Thyroid gland (tissue), 4 donors: Measurements from ENCODE around the gene PIP5KL1.

Experiments used
- POLR2A ChIP-seq, 2 donors: fragments of 450-650 bp; IDR thresholded peaks; one replicate each; pipeline ENCODE4 v1.6.1; 2017; ENCODE audit warnings: antibody characterized with exemption in 2 of 2, mild to moderate bottlenecking in 2 of 2, moderate library complexity in 1 of 2
- TF ChIP-seq, protein P1 (sequence below), 6 experiments: fragments of 200-600 bp in 3 of 6; fragments of 450-650 bp in 3 of 6; sonication (generic) in 3 of 6; IDR thresholded peaks; one replicate each; pipeline ENCODE4 v1.5.1; 2016 to 2019; ENCODE audit warnings: antibody characterized with exemption in 6 of 6, mild to moderate bottlenecking in 2 of 6, inconsistent platforms in 1 of 6, moderate library complexity in 1 of 6

DNA sequence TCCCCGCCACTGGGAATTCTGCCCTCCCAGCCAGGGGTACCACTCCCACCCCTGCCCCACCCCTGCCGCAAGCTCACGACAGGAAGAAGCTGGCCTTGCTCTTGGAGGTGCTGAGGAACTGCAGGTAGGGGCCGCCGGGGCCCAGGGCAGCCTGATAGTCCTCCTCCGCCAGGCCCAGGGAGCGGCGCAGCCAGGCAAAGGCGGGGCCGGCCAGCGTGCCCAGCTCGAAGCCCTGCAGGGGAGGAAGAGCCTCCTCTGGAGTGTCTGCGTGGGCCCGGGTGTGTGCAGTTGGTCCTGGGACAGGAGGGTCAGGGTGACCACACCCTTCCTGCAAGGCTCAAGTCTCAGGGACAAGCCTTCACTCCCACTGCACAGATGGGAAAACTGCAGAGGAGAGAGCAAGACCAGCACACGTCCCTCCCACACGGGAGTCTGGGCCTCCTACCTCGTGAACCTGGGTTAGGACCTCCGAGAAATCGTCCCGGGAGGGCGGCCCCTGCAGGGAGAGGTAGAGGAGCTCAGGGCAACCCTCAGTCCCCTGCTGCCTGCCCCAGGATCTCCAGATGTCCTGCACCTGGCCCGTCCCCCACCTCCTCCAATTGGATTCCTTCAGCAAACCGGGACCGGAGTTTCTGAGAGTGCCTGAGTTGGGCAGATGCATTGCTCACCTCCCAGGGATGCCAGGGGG lies 2.4 kb downstream of the PIP5KL1 start:
- TF ChIP-seq, protein P1, sequence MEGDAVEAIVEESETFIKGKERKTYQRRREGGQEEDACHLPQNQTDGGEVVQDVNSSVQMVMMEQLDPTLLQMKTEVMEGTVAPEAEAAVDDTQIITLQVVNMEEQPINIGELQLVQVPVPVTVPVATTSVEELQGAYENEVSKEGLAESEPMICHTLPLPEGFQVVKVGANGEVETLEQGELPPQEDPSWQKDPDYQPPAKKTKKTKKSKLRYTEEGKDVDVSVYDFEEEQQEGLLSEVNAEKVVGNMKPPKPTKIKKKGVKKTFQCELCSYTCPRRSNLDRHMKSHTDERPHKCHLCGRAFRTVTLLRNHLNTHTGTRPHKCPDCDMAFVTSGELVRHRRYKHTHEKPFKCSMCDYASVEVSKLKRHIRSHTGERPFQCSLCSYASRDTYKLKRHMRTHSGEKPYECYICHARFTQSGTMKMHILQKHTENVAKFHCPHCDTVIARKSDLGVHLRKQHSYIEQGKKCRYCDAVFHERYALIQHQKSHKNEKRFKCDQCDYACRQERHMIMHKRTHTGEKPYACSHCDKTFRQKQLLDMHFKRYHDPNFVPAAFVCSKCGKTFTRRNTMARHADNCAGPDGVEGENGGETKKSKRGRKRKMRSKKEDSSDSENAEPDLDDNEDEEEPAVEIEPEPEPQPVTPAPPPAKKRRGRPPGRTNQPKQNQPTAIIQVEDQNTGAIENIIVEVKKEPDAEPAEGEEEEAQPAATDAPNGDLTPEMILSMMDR (IDR thresholded peaks at IDR 0.05) = no peak
- TF ChIP-seq POLR2A (IDR thresholded peaks at IDR 0.05) = no peak
